ENCODE measurements around the gene ATP6V0D1.

The ATP6V0D1 gene

DNA sequence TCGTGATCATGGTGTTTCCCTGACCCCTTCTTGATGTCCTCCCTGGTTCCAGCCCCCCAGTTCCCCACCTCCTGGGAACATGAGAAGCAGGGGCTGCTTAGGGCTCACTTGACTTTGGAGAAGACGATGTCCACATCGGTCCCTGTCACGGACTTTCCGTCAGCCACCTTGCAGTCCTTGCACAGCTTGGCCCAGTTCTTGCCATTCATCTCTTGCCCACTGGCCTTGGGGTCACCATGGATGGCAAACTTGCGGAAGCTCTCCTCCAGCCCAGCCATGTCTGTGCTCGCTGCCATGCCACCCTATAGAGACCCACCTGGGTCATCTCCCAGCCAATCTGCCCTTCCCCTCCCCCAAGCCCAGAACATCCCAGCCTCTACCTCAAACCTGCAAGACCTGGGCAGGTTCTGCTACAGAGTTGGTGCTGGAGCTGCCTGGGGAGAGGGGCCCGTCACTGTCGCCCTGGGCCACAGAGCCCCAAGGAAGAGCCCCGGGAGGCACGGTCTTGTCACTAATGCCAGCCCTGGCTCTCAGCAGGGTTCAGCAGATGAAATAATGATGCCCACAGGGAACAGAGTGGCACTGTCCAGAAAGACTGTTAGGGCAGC, 90.0 kb downstream of the ATP6V0D1 start:
- ChIA-PET POLR2A (no interaction called here), CTCF (interaction anchor here (1.0 to 1.9 kb wide), 4 partner anchors 8 to 130 kb away, joined by 3 to 8 read pairs (median 3); no protein-coding TSS in a partner anchor)
- DNase-seq (ENCODE audit: extremely low spot score): no peak
- TF ChIP-seq, protein P1, sequence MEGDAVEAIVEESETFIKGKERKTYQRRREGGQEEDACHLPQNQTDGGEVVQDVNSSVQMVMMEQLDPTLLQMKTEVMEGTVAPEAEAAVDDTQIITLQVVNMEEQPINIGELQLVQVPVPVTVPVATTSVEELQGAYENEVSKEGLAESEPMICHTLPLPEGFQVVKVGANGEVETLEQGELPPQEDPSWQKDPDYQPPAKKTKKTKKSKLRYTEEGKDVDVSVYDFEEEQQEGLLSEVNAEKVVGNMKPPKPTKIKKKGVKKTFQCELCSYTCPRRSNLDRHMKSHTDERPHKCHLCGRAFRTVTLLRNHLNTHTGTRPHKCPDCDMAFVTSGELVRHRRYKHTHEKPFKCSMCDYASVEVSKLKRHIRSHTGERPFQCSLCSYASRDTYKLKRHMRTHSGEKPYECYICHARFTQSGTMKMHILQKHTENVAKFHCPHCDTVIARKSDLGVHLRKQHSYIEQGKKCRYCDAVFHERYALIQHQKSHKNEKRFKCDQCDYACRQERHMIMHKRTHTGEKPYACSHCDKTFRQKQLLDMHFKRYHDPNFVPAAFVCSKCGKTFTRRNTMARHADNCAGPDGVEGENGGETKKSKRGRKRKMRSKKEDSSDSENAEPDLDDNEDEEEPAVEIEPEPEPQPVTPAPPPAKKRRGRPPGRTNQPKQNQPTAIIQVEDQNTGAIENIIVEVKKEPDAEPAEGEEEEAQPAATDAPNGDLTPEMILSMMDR (IDR thresholded peaks at IDR 0.05; ENCODE audit: control extremely low read depth, extremely low read depth, low read depth, missing control alignments): no peak

DNA sequence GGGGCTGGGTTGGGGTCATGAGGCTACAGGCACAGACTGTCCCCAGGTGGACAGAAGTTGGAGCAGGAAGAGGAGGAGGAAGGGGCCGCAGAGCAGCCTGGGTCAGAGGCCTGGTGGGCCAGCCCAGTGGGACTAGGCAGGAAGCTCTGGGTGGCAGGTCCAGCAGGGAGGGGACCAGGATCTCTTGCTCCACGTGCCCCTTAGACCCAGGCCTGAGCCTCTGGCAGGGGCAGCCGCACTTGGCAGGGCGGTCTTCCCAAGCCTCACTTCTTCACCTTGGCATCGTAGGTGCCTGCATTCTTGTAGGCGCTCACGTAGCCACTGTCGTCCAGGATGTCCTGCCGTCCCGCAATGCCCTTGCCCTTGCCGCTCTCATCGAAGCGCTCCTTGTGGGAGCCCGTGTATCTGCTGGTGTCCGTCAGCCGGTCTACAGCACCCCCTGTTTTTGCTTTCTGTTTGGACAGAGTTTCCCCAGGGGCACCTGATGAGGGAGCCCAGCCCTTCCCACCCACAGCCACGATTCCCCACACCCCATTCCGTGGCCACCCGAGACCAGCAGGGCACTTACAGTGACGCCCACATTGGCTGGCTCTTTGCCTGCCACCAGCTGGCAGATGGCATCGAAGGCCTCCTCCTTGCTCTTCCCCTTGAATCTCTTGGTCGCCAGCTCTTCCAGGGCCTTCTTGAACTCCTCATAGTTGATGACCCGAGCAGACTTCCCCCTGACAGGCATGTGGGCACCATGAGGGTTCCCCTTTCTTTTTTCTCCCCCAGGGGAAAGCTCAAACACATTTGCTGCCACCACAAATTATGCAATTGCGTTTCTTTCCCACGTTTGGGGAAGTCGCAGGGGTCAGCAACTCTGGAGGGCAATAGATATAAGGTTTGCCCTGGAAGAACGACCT, 90.8 kb downstream of the ATP6V0D1 start:
- TF ChIP-seq, protein P1 (IDR thresholded peaks at IDR 0.05; ENCODE audit: control extremely low read depth, extremely low read depth, low read depth, missing control alignments): no peak
- ChIA-PET POLR2A (no interaction called here), CTCF (interaction anchor here (1.0 to 4.8 kb wide), 6 partner anchors 8 to 129 kb away, joined by 3 to 24 read pairs (median 3); no protein-coding TSS in a partner anchor)
- no peak for DNase-seq (ENCODE audit: extremely low spot score)

DNA sequence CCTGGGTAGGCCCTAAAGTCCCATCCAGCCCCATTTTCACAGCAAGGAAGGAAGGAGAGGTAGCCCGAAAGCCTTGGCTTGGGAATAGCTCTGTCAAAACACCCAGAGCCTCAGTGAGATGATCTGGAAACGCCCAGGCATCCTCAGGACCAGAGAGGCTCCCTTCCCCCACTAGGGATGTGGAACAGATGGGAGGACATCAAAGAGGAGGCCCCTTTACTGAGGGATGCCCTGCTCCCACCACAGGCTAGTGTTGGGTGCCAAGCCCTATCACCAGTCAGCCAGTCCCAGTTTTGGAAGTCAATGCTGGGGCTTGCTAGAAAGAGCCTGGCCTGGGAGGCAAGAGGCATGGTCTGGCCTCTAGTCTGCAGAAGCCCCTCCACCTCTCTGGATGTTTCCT, 92.4 kb downstream of the ATP6V0D1 start:
- no peak for DNase-seq (ENCODE audit: extremely low spot score)
- ChIA-PET POLR2A (no interaction called here), CTCF (interaction anchor here (1.0 to 4.8 kb wide), 3 partner anchors 11 to 25 kb away, joined by 3 to 24 read pairs (median 4); no protein-coding TSS in a partner anchor)
- TF ChIP-seq, protein P1 (IDR thresholded peaks at IDR 0.05; ENCODE audit: control extremely low read depth, extremely low read depth, low read depth, missing control alignments): no peak

DNA sequence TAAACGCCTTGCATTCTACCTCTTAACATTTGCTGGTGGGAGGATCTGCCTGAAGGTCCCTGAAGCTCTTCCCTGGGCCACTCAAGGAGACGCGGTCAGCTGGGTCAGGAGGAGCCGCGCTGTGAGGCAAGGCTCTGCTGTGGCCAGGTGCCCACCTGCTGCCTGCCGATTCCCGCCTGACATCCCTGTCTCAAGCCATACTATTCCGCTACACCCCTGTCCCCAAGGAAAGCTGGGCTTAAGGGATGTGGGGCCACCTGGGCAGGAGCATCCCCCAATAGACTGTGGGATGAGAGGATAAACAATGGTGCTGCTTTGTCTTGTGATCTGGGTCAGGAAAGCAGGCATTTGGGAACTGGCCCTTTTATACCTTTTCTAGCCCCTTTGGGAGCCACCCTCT, 92.8 kb downstream of the ATP6V0D1 start:
- ChIA-PET CTCF (interaction anchor here (1.0 to 4.8 kb wide), 2 partner anchors 11 to 26 kb away, joined by 4 to 24 read pairs; no protein-coding TSS in a partner anchor), POLR2A (no interaction called here)
- TF ChIP-seq, protein P1 (IDR thresholded peaks at IDR 0.05; ENCODE audit: control extremely low read depth, extremely low read depth, low read depth, missing control alignments): no peak
- no peak for DNase-seq (ENCODE audit: extremely low spot score)
